BJ (cell line): Measurements from ENCODE around the gene IL1RL2. TPM values are rescaled to one million over a fixed set of nuclear protein-coding genes. Genes with fewer than 3 reads are reported as not detected.

Experiments used
- CTCF ChIA-PET: fragments of 350-600 bp; formaldehyde crosslinking; extraction: SDS; loops from one replicate; lab custom pipeline; 2021; ENCODE audit warnings: antibody characterized with exemption, inconsistent platforms; lab: Yijun Ruan, JAX
- POLR2A ChIA-PET: fragments of 300-600 bp; sonication (Branson Sonifier 250); formaldehyde crosslinking; extraction: SDS; loops from one replicate; lab custom pipeline; 2021; ENCODE audit warnings: antibody characterized with exemption; lab: Charles Lee
- DNase-seq: peaks from one replicate; pipeline ENCODE4 v3.0.0-alpha.2; 2011; ENCODE audit warnings: low read depth
- H3K27me3 ChIP-seq: 2 replicates; pipeline ENCODE4 v1.6.0; 2011; ENCODE audit warnings: low read length; ENCODE audit not compliant: control insufficient read depth, insufficient read depth
- H3K36me3 ChIP-seq: 2 replicates; pipeline ENCODE4 v1.5.1; 2011; ENCODE audit warnings: low read length; ENCODE audit not compliant: control insufficient read depth, insufficient read depth
- H3K4me3 ChIP-seq: 2 replicates; pipeline ENCODE4 v1.5.1; 2011; ENCODE audit warnings: low read depth, mild to moderate bottlenecking, control low read depth, low read length
- CTCF ChIP-seq: IDR thresholded peaks from 2 replicates; pipeline ENCODE4 v1.5.1; 2011; ENCODE audit warnings: low read depth, mild to moderate bottlenecking, control low read depth, inconsistent platforms, low read length, moderate library complexity; ENCODE audit not compliant: insufficient read depth
- polyA plus RNA-seq: library from polyadenylated mRNA; depleted of rRNA; stranded (reverse); fragments of >200 nt; gene quantifications from 2 replicates; pipeline ENCODE4 v1.2.3, GENCODE V29; 2011

The IL1RL2 gene
- polyA plus RNA-seq, 1 experiment, result 0.09 TPM

GRCh38 chr2:102226171-102226570 is 39.3 kb downstream of the IL1RL2 start:
- no peak for TF ChIP-seq CTCF
- no peaks in the 10 kb centered on the region for H3K27me3 ChIP-seq
- H3K4me3 ChIP-seq, result no peak overlapping the region
- POLR2A ChIA-PET, result no interaction called here
- DNase-seq, result no peak
- no peaks in the 10 kb centered on the region for H3K36me3 ChIP-seq
- CTCF ChIA-PET, result interaction anchor here (0.9 to 1.8 kb wide), 6 partner anchors 9 to 212 kb away, joined by 3 to 6 read pairs (median 4); no protein-coding TSS in a partner anchor

GRCh38 chr2:102226612-102227391 is 40.0 kb downstream of the IL1RL2 start:
- H3K36me3 ChIP-seq, result no peaks in the 10 kb centered on the region
- no peak for DNase-seq
- H3K27me3 ChIP-seq, result no peaks in the 10 kb centered on the region
- H3K4me3 ChIP-seq, result no peak overlapping the region
- POLR2A ChIA-PET, result no interaction called here
- TF ChIP-seq CTCF, result no peak
- CTCF ChIA-PET, result interaction anchor here (0.9 to 1.3 kb wide), 2 partner anchors 8 to 213 kb away, joined by 3 read pairs; no protein-coding TSS in a partner anchor

DNA sequence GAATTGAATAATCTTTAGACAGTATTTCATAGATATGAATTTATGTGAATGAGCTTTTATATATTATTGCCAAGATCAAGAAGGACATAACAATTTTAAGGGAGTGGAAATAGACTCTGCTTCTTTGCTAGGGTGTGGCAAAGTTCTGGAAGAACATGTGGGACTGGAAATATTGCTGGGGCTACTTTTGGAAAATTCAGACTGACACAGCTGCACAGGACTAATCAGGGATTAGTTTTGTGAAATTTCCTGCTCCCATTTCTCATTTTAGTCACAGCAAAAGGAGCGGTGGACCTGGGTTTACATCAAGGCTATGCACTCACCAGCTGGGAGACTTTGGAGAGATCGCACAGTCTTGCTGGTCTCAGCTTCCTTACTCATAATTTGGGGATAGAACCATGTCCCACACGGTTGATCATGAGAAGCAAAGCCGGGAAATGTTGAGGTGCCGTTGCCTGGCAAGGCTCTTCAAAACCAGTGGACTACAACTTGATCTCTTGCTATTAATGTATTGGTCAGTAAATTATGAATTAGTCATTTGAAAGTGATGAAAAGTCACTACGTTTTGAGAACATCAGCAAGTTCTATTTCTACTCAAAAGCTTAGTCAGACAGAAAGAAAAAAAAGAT is 42.4 kb downstream of the IL1RL2 start:
- Histone ChIP-seq H3K4me3 (no peak overlapping the region), H3K36me3 (no peaks in the 10 kb centered on the region), H3K27me3 (no peaks in the 10 kb centered on the region)
- CTCF ChIA-PET, result interaction anchor here (1.0 kb wide), 1 partner anchor 346 kb away, joined by 3 read pairs; no protein-coding TSS in a partner anchor
- DNase-seq, result no peak
- no peak for TF ChIP-seq CTCF
- POLR2A ChIA-PET, result no interaction called here

GRCh38 chr2:102230410-102230909 is 43.6 kb downstream of the IL1RL2 start:
- no peak for DNase-seq
- no peak for TF ChIP-seq CTCF
- H3K36me3 ChIP-seq, result no peaks in the 10 kb centered on the region
- no peak overlapping the region for H3K4me3 ChIP-seq
- CTCF ChIA-PET, result interaction anchor here (1.2 kb wide), 1 partner anchor 15 kb away, joined by 4 read pairs; no protein-coding TSS in a partner anchor
- no peaks in the 10 kb centered on the region for H3K27me3 ChIP-seq
- POLR2A ChIA-PET, result no interaction called here

DNA sequence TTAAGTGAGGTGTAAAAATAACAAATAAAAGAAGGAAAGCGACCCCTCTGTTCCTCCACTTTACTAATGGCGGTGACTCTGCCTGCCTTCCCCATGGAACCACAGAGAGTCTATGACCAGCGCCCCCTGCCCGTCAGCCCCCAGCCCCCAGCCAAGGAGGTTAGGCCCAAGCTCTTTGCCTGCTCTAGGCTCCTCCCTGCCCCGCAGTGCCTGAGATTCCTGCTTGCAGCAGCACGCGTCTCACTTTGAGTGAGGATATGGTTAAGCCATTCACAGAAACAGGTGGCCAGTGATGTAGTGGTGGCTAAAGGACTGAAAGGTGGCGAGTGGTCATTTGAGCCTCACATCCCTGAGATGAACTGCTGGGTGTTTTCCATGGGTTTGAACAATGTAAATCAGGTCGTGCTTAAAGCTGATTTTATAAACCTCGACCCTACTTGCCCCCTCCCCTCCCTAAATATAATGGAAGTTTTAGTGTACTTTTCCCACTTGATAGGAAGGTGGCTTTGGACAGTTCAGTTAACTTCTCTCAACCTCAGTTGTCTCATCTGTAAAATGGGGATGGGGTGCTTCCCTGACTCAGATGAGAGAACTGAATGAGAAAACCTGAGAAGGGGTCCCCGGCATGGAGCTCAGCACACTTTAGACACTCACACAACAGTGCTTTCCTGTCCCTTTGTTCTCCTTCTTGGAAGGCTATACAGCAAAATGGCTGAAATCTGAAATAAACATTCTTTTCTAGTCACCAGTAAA is 46.5 kb downstream of the IL1RL2 start:
- POLR2A ChIA-PET, result no interaction called here
- DNase-seq, result no peak
- H3K36me3 ChIP-seq, result no peaks in the 10 kb centered on the region
- H3K27me3 ChIP-seq, result no peaks in the 10 kb centered on the region
- no peak overlapping the region for H3K4me3 ChIP-seq
- CTCF ChIA-PET, result interaction anchor here (1.2 to 1.5 kb wide), 3 partner anchors 7 to 226 kb away, joined by 4 to 6 read pairs (median 4); no protein-coding TSS in a partner anchor
- no peak for TF ChIP-seq CTCF
